ENCODE measurements around the gene C4orf51.

C4orf51 gene

GRCh38 chr4:145732001-145732815, 52.3 kb downstream of the C4orf51 start:
- Mint-ChIP-seq H3K27ac (peak overlapping the region; percentile 12 to 87), H3K4me3 (peak overlapping the region; percentile 79 to 88), H3K4me1 (peaks cover 24% of the 10 kb centered on the region), H3K9me3 (no peaks in the 10 kb centered on the region), H3K27me3 (peaks cover 24% of the 10 kb centered on the region)
- DNase-seq (no peak), ATAC-seq (no peak)

GRCh38 chr4:145732895-145733880, 53.2 kb downstream of the C4orf51 start:
- no peaks in the 10 kb centered on the region for H3K9me3 Mint-ChIP-seq
- DNase-seq, result peak; percentile 68 to 76
- peaks cover 24% of the 10 kb centered on the region for H3K4me1 Mint-ChIP-seq
- H3K27ac Mint-ChIP-seq, result peak overlapping the region; percentile 65 to 87
- peak overlapping the region; percentile 79 to 88 for H3K4me3 Mint-ChIP-seq
- peak; percentile 88 for ATAC-seq
- H3K27me3 Mint-ChIP-seq, result peaks cover 29% of the 10 kb centered on the region

GRCh38 chr4:145734031-145734430, 54.1 kb downstream of the C4orf51 start:
- DNase-seq (no peak), ATAC-seq (no peak)
- Mint-ChIP-seq H3K4me3 (no peak overlapping the region), H3K27me3 (peaks cover 29% of the 10 kb centered on the region), H3K9me3 (no peaks in the 10 kb centered on the region), H3K27ac (no peak overlapping the region), H3K4me1 (peaks cover 24% of the 10 kb centered on the region)

GRCh38 chr4:145734576-145735346, 54.8 kb downstream of the C4orf51 start:
- no peak overlapping the region for H3K4me3 Mint-ChIP-seq

DNA sequence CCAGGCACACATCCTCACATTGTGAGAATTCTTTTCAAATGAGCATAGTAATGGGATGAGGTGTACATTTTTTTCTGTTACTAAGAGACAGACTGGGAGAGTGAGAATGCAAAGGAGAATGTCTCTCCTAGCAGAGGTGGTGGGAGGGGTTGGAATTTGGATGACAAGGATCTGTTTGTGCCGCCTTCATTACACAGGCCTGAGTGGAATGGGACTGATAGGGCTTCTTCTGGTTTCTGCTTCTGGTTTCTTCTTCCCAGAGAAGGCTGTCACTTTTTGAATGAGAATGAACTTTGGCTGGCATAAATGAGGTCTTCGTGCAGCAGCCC, 55.4 kb downstream of the C4orf51 start:
- DNase-seq, result no peak
- ATAC-seq, result no peak
- no peak overlapping the region for H3K27ac Mint-ChIP-seq
- no peak overlapping the region for H3K4me3 Mint-ChIP-seq
- H3K4me1 Mint-ChIP-seq, result peaks cover 24% of the 10 kb centered on the region
- H3K9me3 Mint-ChIP-seq, result no peaks in the 10 kb centered on the region
- H3K27me3 Mint-ChIP-seq, result peaks cover 21% of the 10 kb centered on the region

More at GRCh38 chr4:145734576-145735346, 54.8 kb downstream of the C4orf51 start:
- H3K27me3 Mint-ChIP-seq, result peaks cover 22% of the 10 kb centered on the region
- H3K4me1 Mint-ChIP-seq, result peaks cover 24% of the 10 kb centered on the region
- DNase-seq (no peak), ATAC-seq (no peak)
- no peaks in the 10 kb centered on the region for H3K9me3 Mint-ChIP-seq
- H3K27ac Mint-ChIP-seq, result no peak overlapping the region

DNA sequence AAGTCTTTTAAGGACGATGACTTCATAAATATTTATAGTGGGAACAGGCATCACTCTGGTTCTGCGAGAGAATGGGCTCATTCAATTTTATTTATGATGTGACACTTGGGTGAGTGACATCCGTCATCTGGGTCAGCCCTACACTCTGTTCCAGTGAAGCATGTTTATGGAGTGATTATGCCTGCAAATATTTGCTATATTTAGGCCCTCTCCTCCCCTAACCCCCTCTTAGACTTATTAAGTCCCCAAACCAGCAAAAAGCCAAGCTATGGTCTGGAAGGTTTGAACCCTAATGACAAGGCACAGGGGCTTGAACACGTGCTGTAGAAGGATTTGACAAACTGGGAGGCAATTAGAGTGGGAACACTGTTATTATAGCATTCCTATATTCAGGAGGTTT, 55.9 kb downstream of the C4orf51 start:
- DNase-seq (no peak), ATAC-seq (no peak)
- H3K27ac Mint-ChIP-seq, result no peak overlapping the region
- no peak overlapping the region for H3K4me3 Mint-ChIP-seq
- peaks cover 23% of the 10 kb centered on the region for H3K4me1 Mint-ChIP-seq
- peaks cover 22% of the 10 kb centered on the region for H3K27me3 Mint-ChIP-seq
- H3K9me3 Mint-ChIP-seq, result no peaks in the 10 kb centered on the region

DNA sequence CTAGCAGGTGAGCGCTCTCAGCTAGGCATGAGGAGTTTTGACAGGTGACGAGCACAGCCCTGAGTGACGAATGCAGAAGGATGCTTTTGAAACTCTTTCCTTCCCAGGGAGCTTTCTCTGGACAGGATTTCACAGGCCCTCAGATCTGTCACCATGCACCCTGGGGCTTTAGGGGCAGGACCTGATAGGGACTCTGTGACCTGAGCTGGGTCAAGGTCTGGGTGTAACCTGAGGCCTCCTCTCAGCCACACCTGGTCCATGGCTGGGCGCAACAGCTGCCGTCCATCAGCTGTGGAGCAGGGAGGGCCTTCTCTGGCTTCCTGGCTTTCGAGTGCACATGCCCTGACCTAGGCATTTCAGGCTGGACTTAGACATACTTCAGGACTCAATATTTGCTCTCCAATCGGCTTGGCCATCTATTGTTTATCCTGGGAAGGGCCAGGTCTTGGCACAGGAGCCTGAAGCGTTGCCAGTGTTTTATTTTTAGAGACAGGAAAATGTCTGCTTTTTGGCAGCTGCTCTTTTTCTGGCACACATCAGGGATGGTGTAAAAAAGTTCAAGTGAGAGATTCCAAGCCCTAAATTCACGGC, 56.4 kb downstream of the C4orf51 start:
- DNase-seq, result no peak
- Mint-ChIP-seq H3K27me3 (peaks cover 22% of the 10 kb centered on the region), H3K9me3 (no peaks in the 10 kb centered on the region), H3K4me1 (peaks cover 18% of the 10 kb centered on the region), H3K4me3 (no peak overlapping the region), H3K27ac (no peak overlapping the region)
- no peak for ATAC-seq

- no peak for DNase-seq
- Mint-ChIP-seq H3K4me3 (no peak overlapping the region), H3K9me3 (no peaks in the 10 kb centered on the region), H3K27ac (no peak overlapping the region), H3K4me1 (no peaks in the 10 kb centered on the region), H3K27me3 (peaks cover 37% of the 10 kb centered on the region)
- ATAC-seq, result no peak
Measured at GRCh38 chr4:145739845-145740244, 59.9 kb downstream of the C4orf51 start.

DNA sequence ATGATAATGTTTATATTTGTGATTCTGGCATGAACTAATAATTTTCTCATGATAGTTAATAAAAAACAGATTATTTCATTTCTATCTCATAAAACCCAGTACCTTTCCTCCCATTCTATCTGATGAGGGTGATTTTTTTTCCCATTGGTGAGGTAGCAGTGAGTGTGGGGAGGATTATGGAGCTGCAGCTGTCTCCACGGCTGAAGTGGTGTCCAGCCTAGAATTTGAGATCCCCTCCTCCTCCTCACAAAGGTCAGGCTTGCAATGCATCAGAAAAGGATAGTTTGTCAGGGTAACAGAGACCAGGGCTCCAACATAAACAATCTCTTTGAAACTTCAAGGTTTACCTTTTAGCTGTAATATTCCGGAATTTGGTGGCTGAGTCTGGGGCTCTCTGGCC, 60.9 kb downstream of the C4orf51 start:
- Mint-ChIP-seq H3K27me3 (peaks cover 39% of the 10 kb centered on the region), H3K9me3 (peaks cover 0 to 6% of the 10 kb centered on the region in 2 donors), H3K4me1 (no peaks in the 10 kb centered on the region), H3K27ac (no peak overlapping the region), H3K4me3 (no peak overlapping the region)
- no peak for ATAC-seq
- no peak for DNase-seq

DNA sequence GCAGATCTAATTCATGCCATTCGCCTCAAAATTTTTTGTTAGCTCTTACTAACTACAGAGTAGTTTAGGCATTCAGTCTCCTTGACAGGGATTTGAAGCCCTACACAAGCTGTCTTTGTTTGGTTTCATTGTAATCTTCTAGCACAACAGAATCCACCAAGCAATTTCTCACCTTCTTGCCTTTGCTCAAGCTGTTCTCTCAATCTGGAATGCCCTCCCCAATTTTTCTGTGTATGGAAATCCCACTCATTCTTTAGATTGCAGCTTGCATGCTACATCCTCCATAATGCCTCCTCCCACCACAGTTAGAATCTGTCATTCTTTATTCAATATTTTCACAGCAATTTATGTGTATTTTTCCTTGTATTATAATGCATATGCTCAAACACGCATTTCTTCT, 63.7 kb downstream of the C4orf51 start:
- H3K27ac Mint-ChIP-seq, result no peak overlapping the region
- H3K4me3 Mint-ChIP-seq, result no peak overlapping the region
- H3K4me1 Mint-ChIP-seq, result no peaks in the 10 kb centered on the region
- ATAC-seq, result no peak
- DNase-seq, result no peak
- peaks cover 7 to 14% of the 10 kb centered on the region in 2 donors for H3K9me3 Mint-ChIP-seq
- peaks cover 62% of the 10 kb centered on the region for H3K27me3 Mint-ChIP-seq

GRCh38 chr4:145755802-145756201, 75.9 kb downstream of the C4orf51 start:
- Mint-ChIP-seq H3K4me1 (peaks cover 41% of the 10 kb centered on the region), H3K27ac (peak overlapping the region in 1 of 2 donors; percentile 69), H3K9me3 (peaks cover 4 to 19% of the 10 kb centered on the region in 2 donors), H3K4me3 (no peak overlapping the region), H3K27me3 (peaks cover 14% of the 10 kb centered on the region)
- ATAC-seq, result peak; percentile 54
- DNase-seq, result no peak

DNA sequence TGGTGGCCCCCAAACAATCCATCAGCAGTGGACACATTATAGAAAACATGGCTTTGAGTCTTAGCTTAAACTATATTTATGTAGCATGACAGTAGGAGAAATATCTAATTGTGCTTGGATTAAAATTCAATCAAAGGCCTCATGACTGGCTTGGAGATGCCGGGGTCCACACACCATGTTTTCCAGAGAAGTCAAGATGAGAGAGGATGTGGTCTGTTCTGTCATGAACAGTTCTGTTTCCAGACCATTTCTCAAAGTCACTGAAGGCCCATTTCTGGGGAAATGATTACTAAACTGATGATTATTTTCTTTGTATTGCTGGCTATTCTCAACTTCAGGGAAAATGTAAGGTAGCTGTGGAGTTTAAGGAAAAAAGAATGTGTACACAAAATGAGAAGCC, 76.3 kb downstream of the C4orf51 start:
- peaks cover 4 to 17% of the 10 kb centered on the region in 2 donors for H3K9me3 Mint-ChIP-seq
- DNase-seq (no peak), ATAC-seq (peak; percentile 59)
- peak overlapping the region; percentile 26 to 58 for H3K4me3 Mint-ChIP-seq
- peaks cover 45% of the 10 kb centered on the region for H3K4me1 Mint-ChIP-seq
- peak overlapping the region in 1 of 2 donors; percentile 67 for H3K27ac Mint-ChIP-seq
- peaks cover 10% of the 10 kb centered on the region for H3K27me3 Mint-ChIP-seq

DNA sequence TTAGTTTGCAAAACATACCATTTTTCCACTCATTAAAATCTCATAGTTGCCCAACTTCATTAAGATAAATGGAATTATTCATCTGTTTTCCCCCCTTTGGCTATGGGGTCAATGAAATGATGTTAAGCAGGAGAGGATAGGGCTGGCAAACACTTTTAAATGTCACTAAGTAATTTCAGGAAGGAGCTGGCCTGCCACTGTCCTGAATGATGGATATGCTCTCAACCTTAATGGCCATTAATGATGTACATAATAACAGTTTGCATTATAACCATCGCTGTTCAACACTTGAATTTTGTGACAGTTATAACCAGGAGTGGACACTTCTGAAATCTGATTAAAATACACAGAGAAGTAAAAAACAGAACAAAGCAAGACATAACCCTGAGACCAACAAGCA, 77.2 kb downstream of the C4orf51 start:
- peaks cover under 1% of the 10 kb centered on the region for H3K27me3 Mint-ChIP-seq
- peaks cover 4 to 8% of the 10 kb centered on the region in 2 donors for H3K9me3 Mint-ChIP-seq
- DNase-seq, result no peak
- ATAC-seq, result no peak
- H3K4me3 Mint-ChIP-seq, result no peak overlapping the region
- peaks cover 47% of the 10 kb centered on the region for H3K4me1 Mint-ChIP-seq
- no peak overlapping the region for H3K27ac Mint-ChIP-seq

- H3K9me3 Mint-ChIP-seq, result peaks cover 4 to 8% of the 10 kb centered on the region in 2 donors
- peaks cover 47% of the 10 kb centered on the region for H3K4me1 Mint-ChIP-seq
- no peak overlapping the region for H3K4me3 Mint-ChIP-seq
- DNase-seq (no peak), ATAC-seq (no peak)
- no peaks in the 10 kb centered on the region for H3K27me3 Mint-ChIP-seq
- H3K27ac Mint-ChIP-seq, result peak overlapping the region in 1 of 2 donors; percentile 16
Measured at GRCh38 chr4:145760176-145760575, 80.2 kb downstream of the C4orf51 start.

Data from stimulated activated naive CD8-positive, alpha-beta T cell treated with anti-CD3 and anti-CD28 coated beads, Interleukin-15, amount 100 ng/mL, for 72 hours (primary cell).